MM.1S (cell line): ENCODE measurements around the gene SPATA13.

ENCODE experiments used
- EZH2 ChIP-seq: fragments of 300-600 bp; sonication (generic); optimal IDR thresholded peaks from 2 replicates; pipeline ENCODE3; 2017; ENCODE audit warnings: low read depth, mild to moderate bottlenecking, antibody characterized with exemption, low read length, mixed read lengths
- EZH2phosphoT487 ChIP-seq: fragments of 300-600 bp; sonication (generic); IDR thresholded peaks from 2 replicates; pipeline ENCODE4 v1.6.1; 2018; ENCODE audit warnings: antibody characterized with exemption, low read length
- TF ChIP-seq, protein P1 (sequence below): fragments of 300-600 bp; sonication (generic); IDR thresholded peaks from 2 replicates; pipeline ENCODE4 v1.5.1; 2016; ENCODE audit warnings: antibody characterized with exemption, low read length, mixed read lengths

DNA sequence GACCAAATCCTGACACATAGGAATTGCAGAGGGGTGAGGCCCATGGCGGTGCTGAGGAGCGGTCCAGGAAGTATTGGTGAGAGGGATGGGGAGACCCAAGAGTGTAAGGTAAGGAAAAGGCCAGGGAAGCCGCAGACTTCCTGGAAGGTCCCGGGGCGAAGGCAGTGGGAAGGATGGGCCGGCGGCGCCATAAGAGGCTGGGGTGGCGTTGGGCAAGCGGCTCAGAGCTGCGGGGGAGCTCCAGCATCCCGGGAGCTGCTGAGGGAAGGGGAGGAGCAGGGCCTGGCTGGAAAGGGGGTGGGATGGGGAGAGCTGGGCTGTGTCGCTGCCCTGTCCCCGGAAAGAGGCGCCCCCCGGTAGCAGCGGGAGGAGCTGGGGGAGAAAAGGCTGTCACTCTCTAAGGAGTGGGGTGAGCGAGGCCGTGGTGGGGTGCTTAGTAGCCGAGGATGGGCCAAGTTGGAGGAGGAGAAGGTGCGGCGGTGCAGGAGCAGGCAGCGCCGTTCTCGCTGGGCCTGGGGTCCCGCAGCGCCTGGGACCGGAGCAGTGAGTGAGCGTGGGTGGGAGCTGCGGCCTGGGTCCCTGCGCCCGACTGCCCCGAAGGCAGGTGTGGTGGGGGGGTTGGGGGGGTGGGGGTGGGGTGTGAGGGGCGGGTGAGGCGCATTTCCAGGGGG lies 179.6 kb downstream of the SPATA13 start:
- TF ChIP-seq, protein P1, sequence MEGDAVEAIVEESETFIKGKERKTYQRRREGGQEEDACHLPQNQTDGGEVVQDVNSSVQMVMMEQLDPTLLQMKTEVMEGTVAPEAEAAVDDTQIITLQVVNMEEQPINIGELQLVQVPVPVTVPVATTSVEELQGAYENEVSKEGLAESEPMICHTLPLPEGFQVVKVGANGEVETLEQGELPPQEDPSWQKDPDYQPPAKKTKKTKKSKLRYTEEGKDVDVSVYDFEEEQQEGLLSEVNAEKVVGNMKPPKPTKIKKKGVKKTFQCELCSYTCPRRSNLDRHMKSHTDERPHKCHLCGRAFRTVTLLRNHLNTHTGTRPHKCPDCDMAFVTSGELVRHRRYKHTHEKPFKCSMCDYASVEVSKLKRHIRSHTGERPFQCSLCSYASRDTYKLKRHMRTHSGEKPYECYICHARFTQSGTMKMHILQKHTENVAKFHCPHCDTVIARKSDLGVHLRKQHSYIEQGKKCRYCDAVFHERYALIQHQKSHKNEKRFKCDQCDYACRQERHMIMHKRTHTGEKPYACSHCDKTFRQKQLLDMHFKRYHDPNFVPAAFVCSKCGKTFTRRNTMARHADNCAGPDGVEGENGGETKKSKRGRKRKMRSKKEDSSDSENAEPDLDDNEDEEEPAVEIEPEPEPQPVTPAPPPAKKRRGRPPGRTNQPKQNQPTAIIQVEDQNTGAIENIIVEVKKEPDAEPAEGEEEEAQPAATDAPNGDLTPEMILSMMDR = no peak
- TF ChIP-seq EZH2 = no peak
- no peak for TF ChIP-seq EZH2phosphoT487
